HepG2 (cell line): Measurements from ENCODE around the gene RAB3B. TPM values are rescaled to one million over a fixed set of nuclear protein-coding genes. Genes with fewer than 3 reads are reported as not detected.

Source experiments
- DPF2 ChIP-seq: sonication (generic); formaldehyde crosslinking; IDR thresholded peaks from 2 replicates; pipeline ENCODE4 v1.4.0; 2020; ENCODE audit warnings: mild to moderate bottlenecking, low read depth, missing genetic modification reagents, borderline replicate concordance
- EHMT2 ChIP-seq: fragments of 200-600 bp; sonication (generic); IDR thresholded peaks from 2 replicates; pipeline ENCODE4 v1.7.0; 2017; ENCODE audit warnings: antibody characterized with exemption, low read depth, low read length, borderline replicate concordance
- ESRRA ChIP-seq: sonication (generic); formaldehyde crosslinking; IDR thresholded peaks from 2 replicates; pipeline ENCODE4 v1.5.1; 2020; ENCODE audit warnings: mild to moderate bottlenecking, low read depth, missing genetic modification reagents
- GFI1 ChIP-seq: sonication (generic); formaldehyde crosslinking; IDR thresholded peaks from 2 replicates; pipeline ENCODE4 v1.5.0; 2020; ENCODE audit warnings: missing genetic modification reagents, mild to moderate bottlenecking, borderline replicate concordance
- IRF2 ChIP-seq: IDR thresholded peaks from 2 replicates; pipeline ENCODE4 v1.6.1; 2018; ENCODE audit warnings: missing genetic modification reagents, missing compliant biosample characterization
- LCORL ChIP-seq, 2 experiments: fragments of 450-650 bp in 1 of 2; sonication (generic) in 1 of 2; formaldehyde crosslinking in 1 of 2; IDR thresholded peaks; 2 replicates each; pipeline versions ENCODE4 v1.5.0 to v1.6.1; 2017 to 2020; ENCODE audit warnings: antibody characterized with exemption in 1 of 2, missing genetic modification reagents in 1 of 2
- MED1 ChIP-seq: sonication (generic); formaldehyde crosslinking; IDR thresholded peaks from 2 replicates; pipeline ENCODE4 v1.4.0; 2020; ENCODE audit warnings: missing genetic modification reagents
- MLLT10 ChIP-seq: sonication (generic); formaldehyde crosslinking; IDR thresholded peaks from 2 replicates; pipeline ENCODE4 v1.4.0; 2020; ENCODE audit warnings: missing genetic modification reagents
- POGZ ChIP-seq: sonication (generic); formaldehyde crosslinking; IDR thresholded peaks from 2 replicates; pipeline ENCODE4 v1.4.0; 2020; ENCODE audit warnings: mild to moderate bottlenecking, missing genetic modification reagents
- RFXANK ChIP-seq: IDR thresholded peaks from 2 replicates; pipeline ENCODE4 v1.6.1; 2016
- THYN1 ChIP-seq: sonication (generic); formaldehyde crosslinking; IDR thresholded peaks from 2 replicates; pipeline ENCODE4 v1.8.1; 2023; ENCODE audit warnings: low read depth, mild to moderate bottlenecking, moderate library complexity, missing genetic modification reagents, borderline replicate concordance
- TP53 ChIP-seq: sonication (generic); formaldehyde crosslinking; conservative IDR thresholded peaks from 2 replicates; pipeline ENCODE4 v1.4.0; 2020; ENCODE audit warnings: missing genetic modification reagents
- ZBTB21 ChIP-seq: sonication (generic); formaldehyde crosslinking; IDR thresholded peaks from 2 replicates; pipeline ENCODE4 v1.4.0; 2020; ENCODE audit warnings: missing genetic modification reagents
- ZFX ChIP-seq: sonication (generic); formaldehyde crosslinking; IDR thresholded peaks from 2 replicates; pipeline ENCODE4 v1.4.0; 2020; ENCODE audit warnings: mild to moderate bottlenecking, low read depth, missing genetic modification reagents, moderate library complexity
- ZFY ChIP-seq: sonication (generic); formaldehyde crosslinking; IDR thresholded peaks from 2 replicates; pipeline ENCODE4 v1.4.0; 2020; ENCODE audit warnings: missing genetic modification reagents
- ZNF383 ChIP-seq: sonication (generic); formaldehyde crosslinking; IDR thresholded peaks from 2 replicates; pipeline ENCODE4 v1.4.0; 2020; ENCODE audit warnings: missing genetic modification reagents, mild to moderate bottlenecking, borderline replicate concordance
- ZNF446 ChIP-seq: sonication (generic); formaldehyde crosslinking; IDR thresholded peaks from 2 replicates; pipeline ENCODE4 v1.5.0; 2020; ENCODE audit warnings: mild to moderate bottlenecking, missing genetic modification reagents
- ZNF547 ChIP-seq: sonication (generic); formaldehyde crosslinking; IDR thresholded peaks from 2 replicates; pipeline ENCODE4 v1.5.1; 2020; ENCODE audit warnings: mild to moderate bottlenecking, missing genetic modification reagents
- ZNF747 ChIP-seq: sonication (generic); formaldehyde crosslinking; IDR thresholded peaks from 2 replicates; pipeline ENCODE4 v1.8.1; 2023; ENCODE audit warnings: missing genetic modification reagents, mild to moderate bottlenecking, borderline replicate concordance
- ZSCAN20 ChIP-seq: sonication (generic); formaldehyde crosslinking; IDR thresholded peaks from 2 replicates; pipeline ENCODE4 v1.4.0; 2020; ENCODE audit warnings: missing genetic modification reagents, mild to moderate bottlenecking, borderline replicate concordance
- polyA plus RNA-seq, 8 experiments: library from polyadenylated mRNA; depleted of rRNA in 3 of 8; stranded (reverse) in 7 of 8; unstranded in 1 of 8; fragments of >200 nt; fragmentation: Illumina TruSeq in 4 of 8; extraction: Trizol in 4 of 8; gene quantifications; 2 replicates each; pipeline versions ENCODE4 v1.2.1 to v1.2.3, GENCODE V29; 2011 to 2016; ENCODE audit warnings: low read depth in 4 of 8, missing spikeins in 1 of 8, mixed read lengths in 1 of 8; ENCODE audit not compliant: insufficient read depth in 1 of 8
- total RNA-seq, 5 experiments: library from RNA; depleted of rRNA; stranded (reverse); fragments of >200 nt; fragmentation: Illumina TruSeq; extraction: Trizol; gene quantifications; 2 replicates each; pipeline ENCODE4 v1.2.3, GENCODE V29; 2016; ENCODE audit warnings: low read depth in 1 of 5
- TF ChIP-seq, protein P1 (sequence below): sonication (generic); formaldehyde crosslinking; IDR thresholded peaks from 2 replicates; pipeline ENCODE4 v1.4.0; 2020; ENCODE audit warnings: mild to moderate bottlenecking, missing genetic modification reagents
- TF ChIP-seq, protein P2 (sequence below): sonication (generic); formaldehyde crosslinking; conservative IDR thresholded peaks from 2 replicates; pipeline ENCODE4 v1.4.0; 2020; ENCODE audit warnings: mild to moderate bottlenecking, missing genetic modification reagents, moderate library complexity
- TF ChIP-seq, protein P3 (sequence below): fragments of 450-650 bp; IDR thresholded peaks from 2 replicates; pipeline ENCODE4 v1.6.1; 2017; ENCODE audit warnings: mild to moderate bottlenecking

Gene RAB3B
- total and polyA plus RNA-seq, 2 of the 13 experiments (the other 11 are each of a cell fraction or from before 2014, with no cell fraction given), result 1.0 to 1.2 TPM

DNA sequence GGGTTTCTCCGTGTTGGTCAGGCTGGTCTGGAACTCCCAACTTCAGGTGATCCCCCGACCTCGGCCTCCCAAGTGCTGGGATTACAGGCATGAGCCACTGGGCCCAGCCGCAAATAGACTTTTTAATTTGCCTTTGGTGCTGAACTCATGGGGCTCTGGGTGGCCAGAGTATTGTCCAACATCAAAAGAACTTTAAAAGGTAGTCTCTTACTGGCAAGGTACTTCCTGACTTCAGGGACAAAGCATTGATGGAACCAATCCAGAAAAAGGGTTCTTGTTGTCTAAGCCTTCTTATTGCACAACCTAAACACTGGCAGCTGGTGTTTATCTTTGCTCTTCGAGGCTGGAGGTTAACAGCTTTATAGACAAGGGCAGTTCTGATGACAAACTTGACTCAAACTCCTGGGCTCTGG is 46.9 kb upstream of the RAB3B start (continued):
- TF ChIP-seq, protein P1, sequence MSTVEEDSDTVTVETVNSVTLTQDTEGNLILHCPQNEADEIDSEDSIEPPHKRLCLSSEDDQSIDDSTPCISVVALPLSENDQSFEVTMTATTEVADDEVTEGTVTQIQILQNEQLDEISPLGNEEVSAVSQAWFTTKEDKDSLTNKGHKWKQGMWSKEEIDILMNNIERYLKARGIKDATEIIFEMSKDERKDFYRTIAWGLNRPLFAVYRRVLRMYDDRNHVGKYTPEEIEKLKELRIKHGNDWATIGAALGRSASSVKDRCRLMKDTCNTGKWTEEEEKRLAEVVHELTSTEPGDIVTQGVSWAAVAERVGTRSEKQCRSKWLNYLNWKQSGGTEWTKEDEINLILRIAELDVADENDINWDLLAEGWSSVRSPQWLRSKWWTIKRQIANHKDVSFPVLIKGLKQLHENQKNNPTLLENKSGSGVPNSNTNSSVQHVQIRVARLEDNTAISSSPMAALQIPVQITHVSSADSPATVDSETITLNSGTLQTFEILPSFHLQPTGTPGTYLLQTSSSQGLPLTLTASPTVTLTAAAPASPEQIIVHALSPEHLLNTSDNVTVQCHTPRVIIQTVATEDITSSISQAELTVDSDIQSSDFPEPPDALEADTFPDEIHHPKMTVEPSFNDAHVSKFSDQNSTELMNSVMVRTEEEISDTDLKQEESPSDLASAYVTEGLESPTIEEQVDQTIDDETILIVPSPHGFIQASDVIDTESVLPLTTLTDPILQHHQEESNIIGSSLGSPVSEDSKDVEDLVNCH (CRISPR knock-in tag), result no peak
- TF ChIP-seq ZFY (CRISPR knock-in tag) (peak; percentile 39), ZNF547 (no peak), POGZ (CRISPR knock-in tag) (peak; percentile 83), MED1 (CRISPR knock-in tag) (peak; percentile 95), ZSCAN20 (0 out of 2 replicates have a peak, but pooled peaks have one; percentile 51), IRF2 (CRISPR knock-in tag) (peak; percentile 95), EHMT2 (peak; percentile 83; the same call in 1 of the 2 replicates), ZFX (CRISPR knock-in tag) (peak; percentile 63), GFI1 (CRISPR knock-in tag) (peak; percentile 87), TP53 (CRISPR knock-in tag) (0 out of 2 replicates have a peak, but pooled peaks have one; percentile 50), ZNF383 (CRISPR knock-in tag) (no peak; the same call in 1 of the 2 replicates), MLLT10 (no peak), ZNF747 (CRISPR knock-in tag) (peak; percentile 75; the same call in 1 of the 2 replicates), RFXANK (CRISPR knock-in tag) (0 out of 2 replicates have a peak, but pooled peaks have one; percentile 57), ZNF446 (CRISPR knock-in tag) (no peak), ESRRA (CRISPR knock-in tag) (peak; percentile 70; the same call in 1 of the 2 replicates), THYN1 (CRISPR knock-in tag) (no peak), DPF2 (CRISPR knock-in tag) (peak; percentile 95), ZBTB21 (CRISPR knock-in tag) (0 out of 2 replicates have a peak, but pooled peaks have one; percentile 29), LCORL (IDR thresholded peaks at IDR 0.05) (no peak), LCORL (CRISPR knock-in tag; IDR thresholded peaks at IDR 0.05) (peak; percentile 98)
- TF ChIP-seq, protein P2, sequence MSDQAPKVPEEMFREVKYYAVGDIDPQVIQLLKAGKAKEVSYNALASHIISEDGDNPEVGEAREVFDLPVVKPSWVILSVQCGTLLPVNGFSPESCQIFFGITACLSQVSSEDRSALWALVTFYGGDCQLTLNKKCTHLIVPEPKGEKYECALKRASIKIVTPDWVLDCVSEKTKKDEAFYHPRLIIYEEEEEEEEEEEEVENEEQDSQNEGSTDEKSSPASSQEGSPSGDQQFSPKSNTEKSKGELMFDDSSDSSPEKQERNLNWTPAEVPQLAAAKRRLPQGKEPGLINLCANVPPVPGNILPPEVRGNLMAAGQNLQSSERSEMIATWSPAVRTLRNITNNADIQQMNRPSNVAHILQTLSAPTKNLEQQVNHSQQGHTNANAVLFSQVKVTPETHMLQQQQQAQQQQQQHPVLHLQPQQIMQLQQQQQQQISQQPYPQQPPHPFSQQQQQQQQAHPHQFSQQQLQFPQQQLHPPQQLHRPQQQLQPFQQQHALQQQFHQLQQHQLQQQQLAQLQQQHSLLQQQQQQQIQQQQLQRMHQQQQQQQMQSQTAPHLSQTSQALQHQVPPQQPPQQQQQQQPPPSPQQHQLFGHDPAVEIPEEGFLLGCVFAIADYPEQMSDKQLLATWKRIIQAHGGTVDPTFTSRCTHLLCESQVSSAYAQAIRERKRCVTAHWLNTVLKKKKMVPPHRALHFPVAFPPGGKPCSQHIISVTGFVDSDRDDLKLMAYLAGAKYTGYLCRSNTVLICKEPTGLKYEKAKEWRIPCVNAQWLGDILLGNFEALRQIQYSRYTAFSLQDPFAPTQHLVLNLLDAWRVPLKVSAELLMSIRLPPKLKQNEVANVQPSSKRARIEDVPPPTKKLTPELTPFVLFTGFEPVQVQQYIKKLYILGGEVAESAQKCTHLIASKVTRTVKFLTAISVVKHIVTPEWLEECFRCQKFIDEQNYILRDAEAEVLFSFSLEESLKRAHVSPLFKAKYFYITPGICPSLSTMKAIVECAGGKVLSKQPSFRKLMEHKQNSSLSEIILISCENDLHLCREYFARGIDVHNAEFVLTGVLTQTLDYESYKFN (CRISPR knock-in tag), result peak; percentile 97
- TF ChIP-seq, protein P3, sequence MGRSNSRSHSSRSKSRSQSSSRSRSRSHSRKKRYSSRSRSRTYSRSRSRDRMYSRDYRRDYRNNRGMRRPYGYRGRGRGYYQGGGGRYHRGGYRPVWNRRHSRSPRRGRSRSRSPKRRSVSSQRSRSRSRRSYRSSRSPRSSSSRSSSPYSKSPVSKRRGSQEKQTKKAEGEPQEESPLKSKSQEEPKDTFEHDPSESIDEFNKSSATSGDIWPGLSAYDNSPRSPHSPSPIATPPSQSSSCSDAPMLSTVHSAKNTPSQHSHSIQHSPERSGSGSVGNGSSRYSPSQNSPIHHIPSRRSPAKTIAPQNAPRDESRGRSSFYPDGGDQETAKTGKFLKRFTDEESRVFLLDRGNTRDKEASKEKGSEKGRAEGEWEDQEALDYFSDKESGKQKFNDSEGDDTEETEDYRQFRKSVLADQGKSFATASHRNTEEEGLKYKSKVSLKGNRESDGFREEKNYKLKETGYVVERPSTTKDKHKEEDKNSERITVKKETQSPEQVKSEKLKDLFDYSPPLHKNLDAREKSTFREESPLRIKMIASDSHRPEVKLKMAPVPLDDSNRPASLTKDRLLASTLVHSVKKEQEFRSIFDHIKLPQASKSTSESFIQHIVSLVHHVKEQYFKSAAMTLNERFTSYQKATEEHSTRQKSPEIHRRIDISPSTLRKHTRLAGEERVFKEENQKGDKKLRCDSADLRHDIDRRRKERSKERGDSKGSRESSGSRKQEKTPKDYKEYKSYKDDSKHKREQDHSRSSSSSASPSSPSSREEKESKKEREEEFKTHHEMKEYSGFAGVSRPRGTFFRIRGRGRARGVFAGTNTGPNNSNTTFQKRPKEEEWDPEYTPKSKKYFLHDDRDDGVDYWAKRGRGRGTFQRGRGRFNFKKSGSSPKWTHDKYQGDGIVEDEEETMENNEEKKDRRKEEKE, result no peak
